Activated effector memory CD4-positive, alpha-beta T cell treated with anti-CD3 and anti-CD28 coated beads, Interleukin-2, amount 50 U/mL, for 16 hours (primary cell): ENCODE results near the gene SMAD2.
"Not testable (repeated sequence)": the region's sequence is repeated elsewhere in the genome, so short reads cannot be mapped to it uniquely, and the experiment has no call there.

Source experiments
- DNase-seq: peaks from one replicate; pipeline ENCODE4 v3.0.0-alpha.2; 2020

Gene SMAD2

GRCh38 chr18:47930199-47930930 lies at the start of gene SMAD2:
Gene SMAD2 (minus strand): TSS chr18:47930659. CDS start chr18:47896756, 33,903 bp downstream.
- peak; percentile 91 for DNase-seq

GRCh38 chr18:47979611-47980200 lies 49.2 kb upstream of the SMAD2 start:
- DNase-seq = no peak

- no peak for DNase-seq
These were observed 48.1 kb upstream of the SMAD2 start for GRCh38 chr18:47978603-47979002.

GRCh38 chr18:47978141-47978540 lies 47.7 kb upstream of the SMAD2 start:
- no peak for DNase-seq

GRCh38 chr18:47975701-47976100 lies 45.2 kb upstream of the SMAD2 start:
- no peak for DNase-seq

GRCh38 chr18:47975105-47975504 lies 44.6 kb upstream of the SMAD2 start:
- DNase-seq = no peak

GRCh38 chr18:47970664-47971531 lies 40.4 kb upstream of the SMAD2 start:
- no peak for DNase-seq

- no peak for DNase-seq
These were observed 39.4 kb upstream of the SMAD2 start for GRCh38 chr18:47969816-47970215.

- no peak for DNase-seq
These were observed 38.3 kb upstream of the SMAD2 start for GRCh38 chr18:47968721-47969120.

GRCh38 chr18:47968006-47968676 lies 37.7 kb upstream of the SMAD2 start:
- DNase-seq = no peak

GRCh38 chr18:47964053-47964452 lies 33.6 kb upstream of the SMAD2 start:
- DNase-seq = no peak

GRCh38 chr18:47961003-47961402 lies 30.5 kb upstream of the SMAD2 start:
- not testable (repeated sequence) for DNase-seq

- peak; percentile 62 for DNase-seq
These were observed 23.0 kb upstream of the SMAD2 start for GRCh38 chr18:47953471-47953931.

GRCh38 chr18:47950511-47950910 lies 20.1 kb upstream of the SMAD2 start:
- no peak for DNase-seq

- no peak for DNase-seq
These were observed 18.7 kb upstream of the SMAD2 start for GRCh38 chr18:47949202-47949601.

- DNase-seq = no peak
These were observed 16.4 kb upstream of the SMAD2 start for GRCh38 chr18:47946889-47947288.

GRCh38 chr18:47944972-47945852 lies 14.8 kb upstream of the SMAD2 start:
- no peak for DNase-seq

GRCh38 chr18:47936952-47937351 lies 6.5 kb upstream of the SMAD2 start:
- DNase-seq = no peak

- DNase-seq = no peak
These were observed 5.0 kb upstream of the SMAD2 start for GRCh38 chr18:47935321-47936055.

- no peak for DNase-seq
These were observed 2.1 kb upstream of the SMAD2 start for GRCh38 chr18:47932603-47933002.

- DNase-seq = no peak
These were observed 1.7 kb upstream of the SMAD2 start for GRCh38 chr18:47932190-47932589.
